NT2/D1 (cell line): Measurements from ENCODE around the gene MMD.

Source experiments
- DNase-seq: peaks from one replicate; pipeline ENCODE4 v3.0.0-alpha.2; 2011; ENCODE audit warnings: low read depth, low spot score
- H3K27me3 ChIP-seq: 2 replicates; pipeline ENCODE4 v1.6.0; 2011; ENCODE audit warnings: mild to moderate bottlenecking; ENCODE audit not compliant: insufficient read length, insufficient read depth
- H3K36me3 ChIP-seq: 2 replicates; pipeline ENCODE4 v1.6.1; 2011; ENCODE audit warnings: mild to moderate bottlenecking, low read length, mixed read lengths; ENCODE audit not compliant: insufficient read depth, insufficient read length
- H3K4me1 ChIP-seq: 2 replicates; pipeline ENCODE4 v1.5.1; 2011; ENCODE audit not compliant: insufficient read depth, insufficient read length
- H3K4me3 ChIP-seq: 2 replicates; pipeline ENCODE4 v1.5.1; 2011; ENCODE audit warnings: low read depth; ENCODE audit not compliant: insufficient read length
- H3K9ac ChIP-seq: 2 replicates; pipeline ENCODE4 v1.6.0; 2011; ENCODE audit warnings: low read depth; ENCODE audit not compliant: insufficient read length
- H3K9me3 ChIP-seq: 2 replicates; pipeline ENCODE4 v1.5.1; 2011; ENCODE audit warnings: mild to moderate bottlenecking, low read length; ENCODE audit not compliant: insufficient read depth
- SUZ12 ChIP-seq: IDR thresholded peaks from 2 replicates; pipeline ENCODE4 v1.6.1; 2011; ENCODE audit not compliant: insufficient read length, insufficient read depth; ENCODE audit errors: extremely low read depth
- YY1 ChIP-seq: IDR thresholded peaks from 2 replicates; pipeline ENCODE4 v1.6.1; 2011; ENCODE audit not compliant: insufficient read length, insufficient read depth
- ZNF274 ChIP-seq: IDR thresholded peaks from 2 replicates; pipeline ENCODE4 v1.6.1; 2011; ENCODE audit warnings: mild to moderate bottlenecking, low read depth, low read length

The MMD gene

GRCh38 chr17:55388842-55389241 lies 32.8 kb downstream of the MMD start:
- TF ChIP-seq SUZ12 (no peak), YY1 (no peak)

GRCh38 chr17:55386796-55387332 lies 34.8 kb downstream of the MMD start:
- no peaks in the 10 kb centered on the region for H3K4me1 ChIP-seq
- DNase-seq, result no peak
- TF ChIP-seq YY1 (no peak), ZNF274 (no peak), SUZ12 (no peak)

More at GRCh38 chr17:55388842-55389241, 32.8 kb downstream of the MMD start:
- no peaks in the 10 kb centered on the region for H3K4me1 ChIP-seq
- no peak for DNase-seq
- peaks cover 7% of the 10 kb centered on the region for H3K36me3 ChIP-seq
- no peak overlapping the region for H3K4me3 ChIP-seq
- no peaks in the 10 kb centered on the region for H3K9me3 ChIP-seq
- H3K9ac ChIP-seq, result no peak overlapping the region
- H3K27me3 ChIP-seq, result no peaks in the 10 kb centered on the region

GRCh38 chr17:55384643-55385232 lies 36.9 kb downstream of the MMD start:
- H3K4me3 ChIP-seq, result no peak overlapping the region
- no peaks in the 10 kb centered on the region for H3K27me3 ChIP-seq
- H3K36me3 ChIP-seq, result no peaks in the 10 kb centered on the region
- DNase-seq, result no peak
- H3K9me3 ChIP-seq, result no peaks in the 10 kb centered on the region
- no peak for TF ChIP-seq YY1
- no peak for TF ChIP-seq ZNF274
- TF ChIP-seq SUZ12, result no peak
- no peaks in the 10 kb centered on the region for H3K4me1 ChIP-seq
- no peak overlapping the region for H3K9ac ChIP-seq

More at GRCh38 chr17:55386796-55387332, 34.8 kb downstream of the MMD start:
- no peak overlapping the region for H3K4me3 ChIP-seq
- no peaks in the 10 kb centered on the region for H3K9me3 ChIP-seq
- H3K9ac ChIP-seq, result no peak overlapping the region
- H3K36me3 ChIP-seq, result no peaks in the 10 kb centered on the region
- H3K27me3 ChIP-seq, result no peaks in the 10 kb centered on the region

- Histone ChIP-seq H3K4me1 (no peaks in the 10 kb centered on the region), H3K27me3 (no peaks in the 10 kb centered on the region), H3K9ac (no peak overlapping the region), H3K36me3 (no peaks in the 10 kb centered on the region), H3K4me3 (no peak overlapping the region), H3K9me3 (no peaks in the 10 kb centered on the region)
- TF ChIP-seq YY1, result no peak
- no peak for TF ChIP-seq SUZ12
- no peak for TF ChIP-seq ZNF274
- no peak for DNase-seq
Measured at GRCh38 chr17:55383771-55384642, 37.6 kb downstream of the MMD start.

- no peak overlapping the region for H3K4me3 ChIP-seq
- no peak for DNase-seq
- no peaks in the 10 kb centered on the region for H3K9me3 ChIP-seq
- no peaks in the 10 kb centered on the region for H3K4me1 ChIP-seq
- TF ChIP-seq YY1 (no peak), SUZ12 (no peak), ZNF274 (no peak)
- no peaks in the 10 kb centered on the region for H3K36me3 ChIP-seq
- H3K27me3 ChIP-seq, result no peaks in the 10 kb centered on the region
- H3K9ac ChIP-seq, result no peak overlapping the region
Measured at GRCh38 chr17:55381017-55381770, 40.4 kb downstream of the MMD start.

GRCh38 chr17:55377671-55378275 lies 43.9 kb downstream of the MMD start:
- DNase-seq, result no peak
- Histone ChIP-seq H3K9me3 (no peaks in the 10 kb centered on the region), H3K27me3 (no peaks in the 10 kb centered on the region), H3K36me3 (no peaks in the 10 kb centered on the region), H3K4me1 (no peaks in the 10 kb centered on the region), H3K9ac (no peak overlapping the region), H3K4me3 (no peak overlapping the region)
- TF ChIP-seq YY1, result no peak
- no peak for TF ChIP-seq ZNF274
- no peak for TF ChIP-seq SUZ12
